ENCODE measurements around the gene SSNA1.

Gene SSNA1

GRCh38 chr9:137180491-137180890 is 8.0 kb upstream of the SSNA1 start:
- TF ChIP-seq CTCF (IDR thresholded peaks at IDR 0.05; ENCODE audit: insufficient read depth, low read depth, low read length, missing control alignments), result no peak
- H3K4me3 ChIP-seq (ENCODE audit: low read depth, low read length), result no peak overlapping the region
- DNase-seq (ENCODE audit: low read depth), result no peak

- DNase-seq (ENCODE audit: low read depth), result no peak
Measured at GRCh38 chr9:137181680-137182079, 6.8 kb upstream of the SSNA1 start.

GRCh38 chr9:137182836-137183235 is 5.6 kb upstream of the SSNA1 start:
- TF ChIP-seq CTCF (IDR thresholded peaks at IDR 0.05; ENCODE audit: insufficient read depth, low read depth, low read length, missing control alignments), result no peak
- no peak for DNase-seq (ENCODE audit: low read depth)
- no peak overlapping the region for H3K4me3 ChIP-seq (ENCODE audit: low read depth, low read length)

More at GRCh38 chr9:137181680-137182079, 6.8 kb upstream of the SSNA1 start:
- TF ChIP-seq CTCF (IDR thresholded peaks at IDR 0.05; ENCODE audit: insufficient read depth, low read depth, low read length, missing control alignments), result no peak
- H3K4me3 ChIP-seq (ENCODE audit: low read depth, low read length), result no peak overlapping the region

GRCh38 chr9:137183980-137184595 is 4.4 kb upstream of the SSNA1 start:
- no peak for TF ChIP-seq CTCF (IDR thresholded peaks at IDR 0.05; ENCODE audit: insufficient read depth, low read depth, low read length, missing control alignments)

GRCh38 chr9:137184881-137185660 is 3.4 kb upstream of the SSNA1 start:
- no peak for DNase-seq (ENCODE audit: low read depth)
- no peak for TF ChIP-seq CTCF (IDR thresholded peaks at IDR 0.05; ENCODE audit: insufficient read depth, low read depth, low read length, missing control alignments)
- no peak overlapping the region for H3K4me3 ChIP-seq (ENCODE audit: low read depth, low read length)

More at GRCh38 chr9:137183980-137184595, 4.4 kb upstream of the SSNA1 start:
- H3K4me3 ChIP-seq (ENCODE audit: low read depth, low read length), result no peak overlapping the region
- no peak for DNase-seq (ENCODE audit: low read depth)

- no peak for DNase-seq (ENCODE audit: low read depth)
- no peak overlapping the region for H3K4me3 ChIP-seq (ENCODE audit: low read depth, low read length)
- no peak for TF ChIP-seq CTCF (IDR thresholded peaks at IDR 0.05; ENCODE audit: insufficient read depth, low read depth, low read length, missing control alignments)
Measured at GRCh38 chr9:137185921-137186320, 2.6 kb upstream of the SSNA1 start.

Data from GM12865 (cell line).